ENCODE data around the gene TCP11. TPM values are rescaled to one million over a fixed set of nuclear protein-coding genes. Genes with fewer than 3 reads are reported as not detected.

Gene TCP11
- polyA plus RNA-seq, 4 donors = 2.2 to 3.1 (median 2.4) TPM

- no peak for DNase-seq (ENCODE audit: low read depth in 4 of 4, low spot score in 3 of 4)
Observed at GRCh38 chr6:35083507-35083906, 57.6 kb downstream of the TCP11 start.

- DNase-seq (ENCODE audit: low read depth in 4 of 4, low spot score in 3 of 4) = no peak
Observed at GRCh38 chr6:35082733-35083403, 58.3 kb downstream of the TCP11 start.

- DNase-seq (ENCODE audit: low read depth in 4 of 4, low spot score in 3 of 4) = no peak
Observed at GRCh38 chr6:35082046-35082732, 59.0 kb downstream of the TCP11 start.

GRCh38 chr6:35081426-35081851, 59.7 kb downstream of the TCP11 start:
- DNase-seq (ENCODE audit: low read depth in 4 of 4, low spot score in 3 of 4) = no peak

GRCh38 chr6:35080821-35081425, 60.2 kb downstream of the TCP11 start:
- DNase-seq (ENCODE audit: low read depth in 4 of 4, low spot score in 3 of 4) = no peak

- no peak for DNase-seq (ENCODE audit: low read depth in 4 of 4, low spot score in 3 of 4)
Observed at GRCh38 chr6:35080016-35080680, 61.0 kb downstream of the TCP11 start.

- no peak for DNase-seq (ENCODE audit: low read depth in 4 of 4, low spot score in 3 of 4)
Observed at GRCh38 chr6:35079311-35080000, 61.7 kb downstream of the TCP11 start.

- DNase-seq (ENCODE audit: low read depth in 4 of 4, low spot score in 3 of 4) = no peak
Observed at GRCh38 chr6:35078896-35079295, 62.2 kb downstream of the TCP11 start.

- no peak for DNase-seq (ENCODE audit: low read depth in 4 of 4, low spot score in 3 of 4)
Observed at GRCh38 chr6:35078226-35078850, 62.8 kb downstream of the TCP11 start.

GRCh38 chr6:35077713-35078105, 63.4 kb downstream of the TCP11 start:
- no peak for DNase-seq (ENCODE audit: low read depth in 4 of 4, low spot score in 3 of 4)

- no peak for DNase-seq (ENCODE audit: low read depth in 4 of 4, low spot score in 3 of 4)
Observed at GRCh38 chr6:35076997-35077712, 64.0 kb downstream of the TCP11 start.

- DNase-seq (ENCODE audit: low read depth in 4 of 4, low spot score in 3 of 4) = no peak
Observed at GRCh38 chr6:35073766-35074471, 67.2 kb downstream of the TCP11 start.

GRCh38 chr6:35073211-35073610, 67.9 kb downstream of the TCP11 start:
- no peak for DNase-seq (ENCODE audit: low read depth in 4 of 4, low spot score in 3 of 4)

GRCh38 chr6:35072698-35073055, 68.5 kb downstream of the TCP11 start:
- DNase-seq (ENCODE audit: low read depth in 4 of 4, low spot score in 3 of 4) = no peak

- DNase-seq (ENCODE audit: low read depth in 4 of 4, low spot score in 3 of 4) = no peak
Observed at GRCh38 chr6:35072051-35072697, 69.0 kb downstream of the TCP11 start.

- DNase-seq (ENCODE audit: low read depth in 4 of 4, low spot score in 3 of 4) = no peak
Observed at GRCh38 chr6:35071347-35071994, 69.7 kb downstream of the TCP11 start.

GRCh38 chr6:35070111-35070510, 71.0 kb downstream of the TCP11 start:
- no peak for DNase-seq (ENCODE audit: low read depth in 4 of 4, low spot score in 3 of 4)

GRCh38 chr6:35069262-35069661, 71.9 kb downstream of the TCP11 start:
- DNase-seq (ENCODE audit: low read depth in 4 of 4, low spot score in 3 of 4) = no peak

All from right renal pelvis (tissue), 4 donors.